ENCODE results near the gene SAA1. TPM values are rescaled to one million over a fixed set of nuclear protein-coding genes. Genes with fewer than 3 reads are reported as not detected.
"Not testable (repeated sequence)": the region's sequence is repeated elsewhere in the genome, so short reads cannot be mapped to it uniquely, and the experiment has no call there.

Gene SAA1
- total RNA-seq, 1 experiment from 2014 or later = not detected

DNA sequence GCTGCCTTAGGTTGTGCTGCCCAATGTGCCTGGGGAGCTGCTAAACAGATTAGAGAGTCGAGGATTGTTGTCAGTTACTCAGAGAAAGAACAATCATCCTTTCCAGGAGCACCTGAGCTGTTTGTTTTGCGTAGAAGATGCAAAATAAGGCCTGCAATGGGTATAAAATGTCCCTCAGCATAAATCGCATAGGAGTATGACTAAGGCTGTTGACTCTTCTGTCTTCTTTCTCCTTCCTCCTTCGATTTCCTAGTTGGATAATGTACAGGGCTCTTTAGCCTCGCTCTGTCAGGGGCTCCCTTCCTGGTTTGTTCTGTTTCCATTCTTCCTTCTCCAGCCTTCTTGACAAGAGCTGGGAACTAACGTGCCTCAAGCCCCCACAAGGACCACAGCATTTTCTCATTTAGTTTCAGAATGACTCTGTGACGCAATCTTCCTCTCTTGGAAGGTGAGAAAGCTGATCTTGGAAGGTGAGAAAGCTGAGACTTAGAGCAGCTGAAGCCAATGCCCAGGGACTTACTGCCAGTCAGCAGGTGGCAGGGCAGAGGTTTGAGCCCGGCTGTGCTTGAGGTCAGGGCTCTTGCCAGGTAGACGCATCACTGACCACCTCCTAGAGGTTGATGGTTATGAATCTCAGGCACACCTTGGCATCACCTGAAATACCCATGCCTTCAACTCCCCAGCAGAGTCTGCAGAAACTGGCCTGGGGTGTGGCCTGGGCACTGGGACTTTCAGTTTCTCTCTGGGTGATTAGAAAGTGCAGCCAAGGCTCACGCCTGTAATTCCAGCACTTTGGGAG, 1.5 kb downstream of the SAA1 start:
- not testable (repeated sequence) for H3K36me3 ChIP-seq; DNase-seq (ENCODE audit: low read depth in 1 of 2, low spot score in 2 of 2); H3K4me3 ChIP-seq; H3K9me3 ChIP-seq (replicated peaks); H3K27ac ChIP-seq; H3K4me1 ChIP-seq (replicated peaks)
- H3K27me3 ChIP-seq (replicated peaks) = peaks cover 12% of the 10 kb centered on the region; the same call in 1 of the 2 replicates

DNA sequence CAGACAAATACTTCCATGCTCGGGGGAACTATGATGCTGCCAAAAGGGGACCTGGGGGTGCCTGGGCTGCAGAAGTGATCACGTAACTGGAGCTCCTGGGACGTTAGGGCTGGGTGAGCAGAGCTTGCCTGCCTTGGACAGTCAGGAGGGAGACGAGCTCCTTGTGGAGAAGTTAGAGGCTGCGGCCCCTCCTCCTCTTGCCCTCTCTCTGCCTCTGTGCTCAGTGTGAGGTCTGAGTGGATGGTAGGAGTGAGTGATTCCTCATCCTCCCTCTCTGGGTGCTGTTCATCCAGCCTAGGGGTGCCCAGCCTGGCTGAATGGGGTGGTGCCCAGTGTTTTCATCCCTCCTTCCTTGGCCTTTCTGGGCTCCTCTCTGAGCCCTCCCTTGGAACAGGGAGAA, 3.2 kb downstream of the SAA1 start:
- not testable (repeated sequence) for DNase-seq (ENCODE audit: low read depth in 1 of 2, low spot score in 2 of 2); H3K4me3 ChIP-seq

DNA sequence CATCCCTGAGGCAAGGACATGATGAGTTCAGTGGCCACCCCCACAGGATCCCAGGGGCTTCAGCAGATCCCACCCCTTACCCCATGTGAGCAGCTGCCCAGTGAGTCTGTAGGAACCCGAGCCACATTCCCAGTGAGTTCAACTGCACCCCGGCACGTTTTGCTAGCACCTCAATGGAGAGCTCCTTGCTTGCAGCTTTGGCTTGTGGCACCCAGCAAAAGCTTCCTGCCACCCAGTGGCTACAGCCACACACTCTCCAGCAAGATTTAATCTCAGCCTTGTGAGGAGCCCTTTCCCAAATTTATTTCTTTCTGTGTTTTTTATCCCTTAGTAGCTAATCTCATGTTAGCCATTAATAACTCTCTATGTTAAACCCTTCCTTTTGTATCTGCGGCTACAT, 4.0 kb downstream of the SAA1 start:
- Histone ChIP-seq H3K4me1 (replicated peaks) (peaks cover 5% of the 10 kb centered on the region; the same call in 1 of the 2 replicates), H3K4me3 (no peak overlapping the region), H3K36me3 (no peaks in the 10 kb centered on the region), H3K27ac (no peak overlapping the region), H3K9me3 (replicated peaks) (no peaks in the 10 kb centered on the region), H3K27me3 (replicated peaks) (no peaks in the 10 kb centered on the region)
- DNase-seq (ENCODE audit: low read depth in 1 of 2, low spot score in 2 of 2) = no peak

More for the DNA sequence above, 3.2 kb downstream of the SAA1 start:
- H3K4me1 ChIP-seq (replicated peaks); H3K27me3 ChIP-seq (replicated peaks); H3K36me3 ChIP-seq; H3K27ac ChIP-seq; H3K9me3 ChIP-seq (replicated peaks): not testable (repeated sequence)

DNA sequence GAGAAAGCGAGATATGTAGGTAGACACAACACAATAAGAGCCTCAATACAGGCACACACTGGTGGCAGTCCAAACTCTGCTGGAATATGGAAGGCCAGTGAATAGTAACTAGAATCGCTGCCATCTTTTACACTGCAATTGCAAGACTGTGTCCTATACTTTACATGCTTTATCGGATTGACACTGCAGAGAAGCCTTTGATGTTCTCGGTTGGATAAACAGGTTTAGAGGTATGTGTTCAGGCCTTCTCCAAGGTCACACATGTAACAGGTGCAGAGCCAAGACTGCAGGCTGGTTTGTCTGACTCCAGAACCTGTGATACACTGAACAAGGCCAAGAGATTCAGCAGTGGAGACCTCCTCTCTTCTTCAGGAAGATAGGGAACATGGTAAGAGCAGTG, 5.1 kb downstream of the SAA1 start:
- Histone ChIP-seq H3K36me3 (no peaks in the 10 kb centered on the region), H3K4me1 (replicated peaks) (peaks cover 5% of the 10 kb centered on the region; the same call in 1 of the 2 replicates), H3K9me3 (replicated peaks) (no peaks in the 10 kb centered on the region), H3K27me3 (replicated peaks) (no peaks in the 10 kb centered on the region), H3K4me3 (no peak overlapping the region), H3K27ac (no peak overlapping the region)
- no peak for DNase-seq (ENCODE audit: low read depth in 1 of 2, low spot score in 2 of 2)

DNA sequence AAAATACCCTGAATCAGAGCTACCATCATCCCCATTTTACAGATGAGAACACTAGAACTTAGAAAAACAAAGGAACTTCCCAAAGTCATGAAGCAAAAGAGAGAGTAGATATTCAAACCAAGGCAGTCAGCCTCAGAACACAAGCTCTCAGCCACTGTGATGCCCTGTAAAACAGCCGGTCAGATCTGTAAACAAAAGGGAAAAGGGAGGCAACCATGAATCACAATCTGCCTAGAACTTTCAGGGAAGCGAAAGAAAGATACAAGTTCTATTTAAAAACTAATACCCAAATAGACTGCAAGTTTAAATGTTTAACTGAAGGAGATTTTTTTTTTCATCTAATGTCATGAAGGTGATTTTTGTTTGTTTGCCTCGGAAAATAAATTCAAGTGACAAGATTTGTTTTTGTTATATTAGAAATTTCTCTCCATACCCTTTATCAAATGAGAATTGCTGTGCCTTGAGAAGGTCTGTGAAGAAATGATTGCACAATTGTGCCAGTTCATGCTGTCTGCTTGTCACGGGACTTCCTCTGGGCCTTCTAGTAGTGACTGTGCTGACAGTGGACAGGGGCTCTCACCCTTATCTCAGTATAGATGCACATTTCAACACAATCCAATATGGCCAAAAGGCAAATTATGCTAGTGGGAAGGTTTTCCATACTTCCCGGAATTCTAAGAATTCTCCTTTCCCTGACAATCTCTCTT, 11.7 kb downstream of the SAA1 start:
- H3K4me1 ChIP-seq (replicated peaks) = no peaks in the 10 kb centered on the region
- DNase-seq (ENCODE audit: low read depth in 1 of 2, low spot score in 2 of 2) = no peak
- no peak overlapping the region for H3K4me3 ChIP-seq
- no peaks in the 10 kb centered on the region for H3K27me3 ChIP-seq (replicated peaks)
- H3K27ac ChIP-seq = no peak overlapping the region
- no peaks in the 10 kb centered on the region for H3K9me3 ChIP-seq (replicated peaks)
- peaks cover 38% of the 10 kb centered on the region for H3K36me3 ChIP-seq

DNA sequence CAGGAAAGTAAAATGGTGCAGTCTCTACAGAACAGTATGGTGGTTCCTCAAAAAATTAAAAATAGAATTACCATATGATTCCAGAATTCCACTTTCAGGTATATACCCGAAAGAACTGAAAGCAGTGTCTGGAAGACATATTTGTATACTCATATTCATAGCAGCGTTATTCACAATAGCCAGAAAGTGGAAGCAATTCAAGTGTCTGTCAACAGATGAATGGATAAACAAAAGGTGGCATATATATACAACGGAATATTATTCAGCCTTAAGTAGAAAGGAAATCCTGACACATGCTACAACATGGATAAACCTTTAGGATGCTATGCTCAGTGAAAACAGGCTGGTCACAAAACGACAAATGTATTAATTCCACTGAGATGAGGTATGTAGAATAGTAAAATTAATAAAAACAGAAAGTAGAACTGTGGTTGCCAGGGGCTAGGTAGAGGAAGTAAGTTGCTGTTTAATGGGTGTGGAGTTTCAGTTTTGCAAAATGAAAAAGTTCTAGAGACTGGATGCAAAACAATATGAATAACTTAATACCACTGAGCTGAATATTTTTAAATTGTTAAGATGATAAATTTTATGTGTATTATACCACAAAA, 14.5 kb downstream of the SAA1 start:
- Histone ChIP-seq H3K27ac (no peak overlapping the region), H3K4me1 (replicated peaks) (no peaks in the 10 kb centered on the region), H3K9me3 (replicated peaks) (no peaks in the 10 kb centered on the region), H3K36me3 (peaks cover 63% of the 10 kb centered on the region), H3K4me3 (no peak overlapping the region), H3K27me3 (replicated peaks) (no peaks in the 10 kb centered on the region)
- no peak for DNase-seq (ENCODE audit: low read depth in 1 of 2, low spot score in 2 of 2)

DNA sequence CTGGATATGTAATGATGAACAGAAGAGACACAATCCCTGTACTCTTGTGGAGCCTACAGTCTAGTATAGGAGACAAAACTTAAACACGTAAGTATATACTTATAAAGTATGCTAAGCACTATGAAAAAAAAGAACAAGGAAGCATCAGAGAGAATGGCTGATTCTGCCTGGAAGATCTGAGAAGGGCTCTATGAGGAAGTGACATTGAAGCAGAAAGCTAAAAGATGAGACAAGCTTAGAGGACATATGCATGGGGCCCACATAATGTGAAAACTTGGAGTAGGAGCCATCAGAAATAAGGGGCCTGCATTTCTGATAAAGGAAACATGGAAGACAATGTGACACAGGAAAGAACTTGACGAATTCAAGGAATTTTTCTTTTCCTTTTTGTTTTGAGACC, 16.6 kb downstream of the SAA1 start:
- Histone ChIP-seq H3K4me3 (no peak overlapping the region), H3K9me3 (replicated peaks) (no peaks in the 10 kb centered on the region), H3K4me1 (replicated peaks) (no peaks in the 10 kb centered on the region), H3K36me3 (peaks cover 80% of the 10 kb centered on the region), H3K27ac (no peak overlapping the region), H3K27me3 (replicated peaks) (no peaks in the 10 kb centered on the region)
- DNase-seq (ENCODE audit: low read depth in 1 of 2, low spot score in 2 of 2) = no peak

DNA sequence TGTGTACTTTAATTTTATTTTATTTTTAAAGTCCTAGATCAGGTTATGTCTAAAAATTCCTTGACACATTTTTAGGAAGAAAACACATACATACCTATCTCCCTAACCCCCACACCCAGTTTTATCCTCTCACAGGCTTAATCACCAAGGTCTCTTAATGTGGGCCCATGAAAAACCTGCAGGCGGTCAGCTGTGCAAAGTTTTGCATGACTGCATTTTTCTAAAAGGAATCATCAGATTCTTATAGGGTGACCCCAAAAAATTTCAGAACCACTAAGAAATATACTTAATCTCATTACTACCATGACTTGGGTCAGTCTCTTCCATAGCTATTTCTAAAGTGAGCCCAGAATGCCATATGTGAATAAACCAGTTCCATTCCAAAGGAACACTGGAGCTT, 19.8 kb downstream of the SAA1 start:
- H3K9me3 ChIP-seq (replicated peaks) = no peaks in the 10 kb centered on the region
- H3K4me3 ChIP-seq = no peak overlapping the region
- H3K27ac ChIP-seq = no peak overlapping the region
- H3K4me1 ChIP-seq (replicated peaks) = no peaks in the 10 kb centered on the region
- no peak for DNase-seq (ENCODE audit: low read depth in 1 of 2, low spot score in 2 of 2)
- peaks cover 80% of the 10 kb centered on the region for H3K36me3 ChIP-seq
- no peaks in the 10 kb centered on the region for H3K27me3 ChIP-seq (replicated peaks)

DNA sequence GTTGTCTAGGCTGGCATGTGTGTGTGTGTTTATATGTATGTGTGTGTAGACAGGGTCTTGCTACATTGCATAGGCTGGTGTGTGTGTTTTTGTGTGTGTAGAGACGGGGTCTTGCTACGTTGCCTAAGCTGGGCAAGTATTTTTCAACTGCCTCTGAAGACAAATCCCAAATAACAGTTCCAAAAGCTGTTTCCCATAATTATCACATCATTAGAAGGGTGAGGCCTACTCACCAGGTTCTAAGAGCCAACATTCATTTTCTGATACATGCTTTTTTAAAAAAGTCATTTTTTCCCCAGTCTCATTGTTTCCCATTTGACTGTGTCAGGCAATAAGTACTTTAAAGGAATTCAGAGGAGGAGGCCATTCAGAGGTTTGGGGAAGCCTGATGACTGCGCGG, 22.8 kb downstream of the SAA1 start:
- no peak overlapping the region for H3K4me3 ChIP-seq
- H3K4me1 ChIP-seq (replicated peaks) = no peaks in the 10 kb centered on the region
- peaks cover 79% of the 10 kb centered on the region for H3K36me3 ChIP-seq
- no peak overlapping the region for H3K27ac ChIP-seq
- no peak for DNase-seq (ENCODE audit: low read depth in 1 of 2, low spot score in 2 of 2)
- no peaks in the 10 kb centered on the region for H3K27me3 ChIP-seq (replicated peaks)
- no peaks in the 10 kb centered on the region for H3K9me3 ChIP-seq (replicated peaks)

DNA sequence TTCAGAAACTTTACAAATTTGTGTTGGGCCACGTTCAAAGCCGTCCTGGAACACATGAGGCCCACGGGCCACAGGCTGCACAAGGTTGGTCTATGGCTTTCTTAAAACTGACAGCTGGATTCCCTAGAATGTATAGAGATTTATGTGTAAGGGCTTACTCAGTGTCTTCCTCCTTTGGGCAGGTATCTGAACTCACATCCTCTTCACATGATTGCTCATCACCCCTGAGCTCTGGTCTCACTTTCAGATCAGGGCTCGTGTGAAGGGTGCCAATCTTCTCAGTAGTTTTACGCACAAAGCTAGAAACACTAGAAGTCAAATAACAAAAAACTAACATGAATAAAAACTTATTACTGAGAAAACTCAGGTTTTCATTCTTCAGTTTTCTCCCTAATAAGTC, 28.8 kb downstream of the SAA1 start:
- H3K27ac ChIP-seq = no peak overlapping the region
- no peaks in the 10 kb centered on the region for H3K27me3 ChIP-seq (replicated peaks)
- no peaks in the 10 kb centered on the region for H3K4me1 ChIP-seq (replicated peaks)
- H3K36me3 ChIP-seq = peaks cover 89% of the 10 kb centered on the region
- no peak for DNase-seq (ENCODE audit: low read depth in 1 of 2, low spot score in 2 of 2)
- no peaks in the 10 kb centered on the region for H3K9me3 ChIP-seq (replicated peaks)
- no peak overlapping the region for H3K4me3 ChIP-seq

DNA sequence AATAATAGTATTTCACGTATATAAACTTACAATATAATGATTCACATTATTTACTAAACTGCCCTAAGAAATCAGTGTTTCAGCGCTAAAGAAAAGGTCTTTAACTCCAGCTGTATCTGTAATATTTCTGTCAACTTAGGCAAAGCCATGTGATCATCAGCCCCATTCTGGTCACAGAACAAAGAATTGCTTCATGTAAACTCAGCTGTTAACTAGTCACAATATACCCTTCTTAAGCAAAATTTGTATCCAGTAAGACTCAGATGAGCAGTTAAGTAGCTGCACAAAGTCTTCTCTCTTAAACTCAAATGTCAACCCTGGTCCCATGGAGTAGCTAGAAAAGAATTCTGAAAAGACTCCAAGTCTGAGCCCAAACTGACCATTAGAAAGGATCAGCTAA, 29.3 kb downstream of the SAA1 start:
- Histone ChIP-seq H3K4me1 (replicated peaks) (no peaks in the 10 kb centered on the region), H3K9me3 (replicated peaks) (no peaks in the 10 kb centered on the region), H3K27me3 (replicated peaks) (no peaks in the 10 kb centered on the region), H3K27ac (no peak overlapping the region), H3K4me3 (no peak overlapping the region), H3K36me3 (peaks cover 89% of the 10 kb centered on the region)
- no peak for DNase-seq (ENCODE audit: low read depth in 1 of 2, low spot score in 2 of 2)

DNA sequence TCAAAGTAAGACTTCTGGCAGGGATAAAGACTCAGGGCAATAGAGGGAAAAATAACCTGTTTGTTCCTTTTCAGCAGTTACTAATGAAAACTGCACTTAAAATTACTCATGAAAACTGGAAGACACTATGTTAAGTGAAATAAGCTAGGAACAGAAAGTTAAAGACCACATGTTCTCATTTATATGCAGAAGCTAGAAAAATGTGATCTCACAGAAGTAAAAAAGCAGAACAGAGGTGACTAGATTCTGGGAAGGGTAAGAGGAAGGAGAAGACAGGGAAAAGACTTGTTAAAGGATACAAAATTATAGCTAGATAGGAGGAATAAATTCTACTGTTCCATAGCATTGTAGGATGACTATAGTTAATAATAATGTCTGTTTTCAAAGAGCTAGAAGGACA, 33.7 kb downstream of the SAA1 start:
- H3K36me3 ChIP-seq = peaks cover 79% of the 10 kb centered on the region
- no peak overlapping the region for H3K4me3 ChIP-seq
- no peaks in the 10 kb centered on the region for H3K9me3 ChIP-seq (replicated peaks)
- H3K27me3 ChIP-seq (replicated peaks) = no peaks in the 10 kb centered on the region
- H3K27ac ChIP-seq = no peak overlapping the region
- H3K4me1 ChIP-seq (replicated peaks) = no peaks in the 10 kb centered on the region
- DNase-seq (ENCODE audit: low read depth in 1 of 2, low spot score in 2 of 2) = no peak

DNA sequence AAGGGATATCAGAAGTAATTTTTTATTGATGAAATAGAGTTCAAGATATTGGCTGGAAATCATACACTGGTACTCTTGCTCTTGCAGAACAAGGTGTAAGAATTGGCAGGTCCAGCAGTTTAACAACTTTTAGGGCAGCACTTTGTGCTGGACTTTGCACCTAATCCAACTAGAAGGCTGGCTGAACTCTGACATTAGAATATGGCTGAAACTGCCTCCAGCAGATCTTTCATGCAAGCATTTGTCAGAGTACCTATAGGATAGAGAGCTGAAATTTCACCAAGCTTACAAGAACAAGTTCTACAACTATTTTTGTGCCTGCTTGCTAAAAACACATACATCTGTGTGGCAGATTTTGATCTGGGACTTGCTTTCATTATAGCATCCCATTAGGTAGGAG, 38.7 kb downstream of the SAA1 start:
- Histone ChIP-seq H3K36me3 (peaks cover 72% of the 10 kb centered on the region), H3K9me3 (replicated peaks) (no peaks in the 10 kb centered on the region), H3K4me3 (no peak overlapping the region), H3K27ac (no peak overlapping the region), H3K27me3 (replicated peaks) (no peaks in the 10 kb centered on the region), H3K4me1 (replicated peaks) (no peaks in the 10 kb centered on the region)
- no peak for DNase-seq (ENCODE audit: low read depth in 1 of 2, low spot score in 2 of 2)

DNA sequence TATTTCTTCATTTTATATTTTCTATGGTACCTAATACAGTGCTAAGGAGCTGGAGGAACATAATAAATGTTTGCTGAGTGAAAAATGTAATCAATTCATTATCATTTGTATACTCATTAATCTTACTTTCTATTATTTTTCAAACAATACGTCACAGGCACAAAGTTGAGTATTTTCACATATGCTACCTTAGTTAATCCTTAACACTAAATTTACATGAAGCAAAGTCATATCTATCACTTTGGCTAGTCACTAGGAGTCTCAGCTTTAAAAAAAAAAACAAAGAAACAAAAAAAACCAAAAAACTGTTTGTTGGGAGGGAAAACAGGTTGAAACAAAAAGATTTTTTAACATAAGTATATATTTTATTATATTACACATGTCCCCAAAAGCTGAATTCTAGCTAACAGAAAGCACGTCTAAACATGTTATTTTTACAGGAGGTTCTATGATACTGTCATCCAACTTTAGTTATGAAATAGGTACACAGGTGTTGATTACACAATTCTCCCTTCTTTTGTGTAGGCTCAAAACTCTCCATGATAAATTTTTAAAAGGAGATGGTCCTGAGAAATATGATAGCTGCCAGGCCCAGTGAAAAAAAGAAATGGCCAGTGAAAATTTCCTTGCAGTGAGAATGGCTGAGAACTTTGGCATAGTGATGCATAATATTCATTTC, 41.5 kb downstream of the SAA1 start:
- no peak overlapping the region for H3K27ac ChIP-seq
- DNase-seq (ENCODE audit: low read depth in 1 of 2, low spot score in 2 of 2) = no peak
- peaks cover 11% of the 10 kb centered on the region for H3K4me1 ChIP-seq (replicated peaks)
- H3K9me3 ChIP-seq (replicated peaks) = no peaks in the 10 kb centered on the region
- no peaks in the 10 kb centered on the region for H3K27me3 ChIP-seq (replicated peaks)
- H3K36me3 ChIP-seq = peaks cover 70% of the 10 kb centered on the region
- no peak overlapping the region for H3K4me3 ChIP-seq

All from SJSA1 (cell line).